Neural cell (in vitro differentiated cells): ENCODE results near the gene GALE. TPM values are rescaled to one million over a fixed set of nuclear protein-coding genes. Genes with fewer than 3 reads are reported as not detected.
A peak's percentile ranks its signal among the peaks of the same experiment; 100 is the strongest.

Experiments used
- H2AFZ ChIP-seq: fragments of 200-600, 300-800 bp; sonication (generic), shearing (Covaris generic); 2 replicates; pipeline ENCODE4 v1.6.0; 2014; ENCODE audit warnings: low read depth, mild to moderate bottlenecking, antibody characterized with exemption, low read length, moderate library complexity
- H3F3A ChIP-seq: fragments of 200-600 bp; shearing (Covaris generic); 2 replicates; pipeline ENCODE4 v1.6.1; 2016; ENCODE audit warnings: mild to moderate bottlenecking, moderate library complexity, mixed read lengths, antibody characterized with exemption, low read length; ENCODE audit not compliant: insufficient read depth, poor library complexity, severe bottlenecking
- H3K27ac ChIP-seq: fragments of 200-600, 300-800 bp; sonication (generic), shearing (Covaris generic); 2 replicates; pipeline ENCODE4 v1.5.1; 2014; ENCODE audit warnings: mild to moderate bottlenecking, low read length, moderate library complexity
- H3K27me3 ChIP-seq: fragments of 300-800, 200-600 bp; sonication (generic), shearing (Covaris generic); 2 replicates; pipeline ENCODE4 v1.6.0; 2014; ENCODE audit warnings: mild to moderate bottlenecking, low read depth, low read length, moderate library complexity; ENCODE audit not compliant: insufficient read depth
- H3K36me3 ChIP-seq: fragments of 300-800, 200-600 bp; sonication (generic), shearing (Covaris generic); 2 replicates; pipeline ENCODE4 v1.5.1; 2014; ENCODE audit warnings: mild to moderate bottlenecking, antibody characterized with exemption, low read length, moderate library complexity; ENCODE audit not compliant: insufficient read depth
- H3K4me2 ChIP-seq: fragments of 300-800, 200-600 bp; sonication (generic), shearing (Covaris generic); 2 replicates; pipeline ENCODE4 v1.6.0; 2014; ENCODE audit warnings: mild to moderate bottlenecking, low read length
- H3K4me3 ChIP-seq: fragments of 300-800, 200-600 bp; sonication (generic), shearing (Covaris generic); 2 replicates; pipeline ENCODE4 v1.5.1; 2014; ENCODE audit warnings: mild to moderate bottlenecking, low read length, moderate library complexity
- H3K79me2 ChIP-seq: fragments of 200-600 bp; shearing (Covaris generic); replicated peaks from 2 replicates; pipeline ENCODE4 v1.6.0; 2014; ENCODE audit warnings: mild to moderate bottlenecking, low read length, moderate library complexity; ENCODE audit not compliant: insufficient read depth
- H3K9ac ChIP-seq: fragments of 300-800, 200-600 bp; sonication (generic), shearing (Covaris generic); 2 replicates; pipeline ENCODE4 v1.6.1; 2016; ENCODE audit warnings: mild to moderate bottlenecking, low read length, mixed read lengths
- H3K9me2 ChIP-seq: fragments of 200-600 bp; shearing (Covaris generic); 2 replicates; pipeline ENCODE4 v1.6.1; 2016; ENCODE audit warnings: mild to moderate bottlenecking, low read length, mixed read lengths; ENCODE audit not compliant: insufficient read depth
- H3K9me3 ChIP-seq: fragments of 200-600, 300-800 bp; sonication (generic), shearing (Covaris generic); 2 replicates; pipeline ENCODE4 v1.6.1; 2016; ENCODE audit warnings: mild to moderate bottlenecking, mixed run types, low read length, moderate library complexity, mixed read lengths
- H4K20me1 ChIP-seq: fragments of 200-600 bp; shearing (Covaris generic); 2 replicates; pipeline ENCODE4 v1.6.1; 2016; ENCODE audit warnings: mild to moderate bottlenecking, mixed run types; ENCODE audit not compliant: insufficient read depth
- CTCF ChIP-seq: fragments of 450-650 bp; IDR thresholded peaks from 2 replicates; pipeline ENCODE4 v1.5.1; 2014; ENCODE audit warnings: antibody characterized with exemption, mild to moderate bottlenecking, moderate library complexity; ENCODE audit not compliant: poor library complexity, severe bottlenecking
- EP300 ChIP-seq: fragments of 450-650 bp; conservative IDR thresholded peaks from 2 replicates; pipeline ENCODE4 v1.6.1; 2014; ENCODE audit warnings: antibody characterized with exemption, mild to moderate bottlenecking, moderate library complexity; ENCODE audit not compliant: poor library complexity, severe bottlenecking
- EZH2 ChIP-seq: fragments of 200-600, 300-800 bp; shearing (Covaris generic), sonication (generic); IDR thresholded peaks from 2 replicates; pipeline ENCODE4 v1.6.1; 2014; ENCODE audit warnings: antibody characterized with exemption, low read length, borderline replicate concordance, mild to moderate bottlenecking; ENCODE audit not compliant: insufficient read depth, poor library complexity, severe bottlenecking
- MXI1 ChIP-seq: fragments of 450-650 bp; conservative IDR thresholded peaks from 2 replicates; pipeline ENCODE4 v1.6.1; 2014; ENCODE audit warnings: antibody characterized with exemption, mild to moderate bottlenecking; ENCODE audit not compliant: poor library complexity, severe bottlenecking
- POLR2AphosphoS5 ChIP-seq: IDR thresholded peaks from 2 replicates; pipeline ENCODE4 v1.6.1; 2012
- RAD21 ChIP-seq: fragments of 450-650 bp; conservative IDR thresholded peaks from 2 replicates; pipeline ENCODE4 v1.6.1; 2014; ENCODE audit warnings: antibody characterized with exemption, mild to moderate bottlenecking, moderate library complexity
- SMC3 ChIP-seq: fragments of 450-650 bp; conservative IDR thresholded peaks from 2 replicates; pipeline ENCODE4 v1.6.1; 2014; ENCODE audit warnings: antibody characterized with exemption, mild to moderate bottlenecking, moderate library complexity; ENCODE audit not compliant: poor library complexity
- TAF1 ChIP-seq: IDR thresholded peaks from 2 replicates; pipeline ENCODE4 v1.6.1; 2012; ENCODE audit warnings: low read depth
- polyA plus RNA-seq: library from polyadenylated mRNA; depleted of rRNA; stranded (reverse); fragments of >200 nt; gene quantifications from 2 replicates; pipeline ENCODE4 v1.2.3, GENCODE V29; 2014
- TF ChIP-seq, protein P1 (sequence below): IDR thresholded peaks from 2 replicates; pipeline ENCODE4 v1.6.1; 2012; ENCODE audit warnings: borderline replicate concordance

The GALE gene
- polyA plus RNA-seq, 1 donor from 2014 or later = 109 TPM

DNA sequence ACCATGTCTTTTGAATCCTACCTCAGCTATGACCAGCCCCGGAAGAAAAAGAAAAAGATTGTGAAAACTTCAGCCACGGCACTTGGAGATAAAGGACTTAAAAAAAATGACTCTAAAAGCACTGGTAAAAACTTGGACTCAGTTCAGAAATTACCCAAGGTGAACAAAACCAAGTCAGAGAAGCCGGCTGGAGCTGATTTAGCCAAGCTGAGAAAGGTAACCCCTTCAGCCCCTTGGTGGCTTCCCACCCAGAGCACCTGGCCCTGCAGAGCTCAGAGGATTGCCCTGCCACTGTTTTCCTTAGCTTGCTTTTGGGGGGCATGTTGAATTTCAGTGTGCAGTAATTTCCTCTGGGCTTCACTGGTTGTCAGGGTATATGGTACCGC is 48.7 kb downstream of the GALE start:
- H4K20me1 ChIP-seq = no peaks in the 10 kb centered on the region
- H2AFZ ChIP-seq = no peak overlapping the region
- H3K4me3 ChIP-seq = no peak overlapping the region
- H3K79me2 ChIP-seq = peaks cover 21% of the 10 kb centered on the region
- no peaks in the 10 kb centered on the region for H3F3A ChIP-seq
- no peaks in the 10 kb centered on the region for H3K9me3 ChIP-seq
- no peak overlapping the region for H3K9ac ChIP-seq
- peaks cover 12% of the 10 kb centered on the region for H3K36me3 ChIP-seq
- no peak overlapping the region for H3K4me2 ChIP-seq
- TF ChIP-seq MXI1 = no peak
- no peak for TF ChIP-seq TAF1
- TF ChIP-seq EP300 = no peak
- no peak for TF ChIP-seq POLR2AphosphoS5
- no peak for TF ChIP-seq RAD21
- TF ChIP-seq, protein P1, sequence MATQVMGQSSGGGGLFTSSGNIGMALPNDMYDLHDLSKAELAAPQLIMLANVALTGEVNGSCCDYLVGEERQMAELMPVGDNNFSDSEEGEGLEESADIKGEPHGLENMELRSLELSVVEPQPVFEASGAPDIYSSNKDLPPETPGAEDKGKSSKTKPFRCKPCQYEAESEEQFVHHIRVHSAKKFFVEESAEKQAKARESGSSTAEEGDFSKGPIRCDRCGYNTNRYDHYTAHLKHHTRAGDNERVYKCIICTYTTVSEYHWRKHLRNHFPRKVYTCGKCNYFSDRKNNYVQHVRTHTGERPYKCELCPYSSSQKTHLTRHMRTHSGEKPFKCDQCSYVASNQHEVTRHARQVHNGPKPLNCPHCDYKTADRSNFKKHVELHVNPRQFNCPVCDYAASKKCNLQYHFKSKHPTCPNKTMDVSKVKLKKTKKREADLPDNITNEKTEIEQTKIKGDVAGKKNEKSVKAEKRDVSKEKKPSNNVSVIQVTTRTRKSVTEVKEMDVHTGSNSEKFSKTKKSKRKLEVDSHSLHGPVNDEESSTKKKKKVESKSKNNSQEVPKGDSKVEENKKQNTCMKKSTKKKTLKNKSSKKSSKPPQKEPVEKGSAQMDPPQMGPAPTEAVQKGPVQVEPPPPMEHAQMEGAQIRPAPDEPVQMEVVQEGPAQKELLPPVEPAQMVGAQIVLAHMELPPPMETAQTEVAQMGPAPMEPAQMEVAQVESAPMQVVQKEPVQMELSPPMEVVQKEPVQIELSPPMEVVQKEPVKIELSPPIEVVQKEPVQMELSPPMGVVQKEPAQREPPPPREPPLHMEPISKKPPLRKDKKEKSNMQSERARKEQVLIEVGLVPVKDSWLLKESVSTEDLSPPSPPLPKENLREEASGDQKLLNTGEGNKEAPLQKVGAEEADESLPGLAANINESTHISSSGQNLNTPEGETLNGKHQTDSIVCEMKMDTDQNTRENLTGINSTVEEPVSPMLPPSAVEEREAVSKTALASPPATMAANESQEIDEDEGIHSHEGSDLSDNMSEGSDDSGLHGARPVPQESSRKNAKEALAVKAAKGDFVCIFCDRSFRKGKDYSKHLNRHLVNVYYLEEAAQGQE = no peak
- TF ChIP-seq EZH2 = no peak
- TF ChIP-seq CTCF = no peak
- no peak for TF ChIP-seq SMC3
- H3K9me2 ChIP-seq = no peaks in the 10 kb centered on the region
- H3K27ac ChIP-seq = no peak overlapping the region
- H3K27me3 ChIP-seq = no peaks in the 10 kb centered on the region

DNA sequence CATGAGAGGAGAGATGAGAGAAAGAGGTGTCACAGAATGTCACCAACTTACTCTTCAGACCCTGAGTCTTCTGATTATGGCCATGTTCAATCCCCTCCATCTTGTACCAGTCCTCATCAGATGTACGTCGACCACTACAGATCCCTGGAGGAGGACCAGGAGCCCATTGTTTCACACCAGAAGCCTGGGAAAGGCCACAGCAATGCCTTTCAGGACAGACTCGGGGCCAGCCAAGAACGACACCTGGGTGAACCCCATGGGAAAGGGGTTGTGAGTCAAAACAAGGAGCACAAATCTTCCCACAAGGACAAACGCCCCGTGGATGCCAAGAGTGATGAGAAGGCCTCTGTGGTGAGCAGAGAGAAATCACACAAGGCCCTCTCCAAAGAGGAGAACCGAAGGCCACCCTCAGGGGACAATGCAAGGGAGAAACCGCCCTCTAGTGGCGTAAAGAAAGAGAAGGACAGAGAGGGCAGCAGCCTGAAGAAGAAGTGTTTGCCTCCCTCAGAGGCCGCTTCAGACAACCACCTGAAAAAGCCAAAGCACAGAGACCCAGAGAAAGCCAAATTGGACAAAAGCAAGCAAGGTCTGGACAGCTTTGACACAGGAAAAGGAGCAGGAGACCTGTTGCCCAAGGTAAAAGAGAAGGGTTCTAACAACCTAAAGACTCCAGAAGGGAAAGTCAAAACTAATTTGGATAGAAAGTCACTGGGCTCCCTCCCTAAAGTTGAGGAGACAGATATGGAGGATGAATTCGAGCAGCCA is 49.3 kb downstream of the GALE start:
- H3K27me3 ChIP-seq = no peaks in the 10 kb centered on the region
- peaks cover 26% of the 10 kb centered on the region for H3K79me2 ChIP-seq
- peaks cover 11% of the 10 kb centered on the region for H3K36me3 ChIP-seq
- no peak overlapping the region for H3K27ac ChIP-seq
- H4K20me1 ChIP-seq = no peaks in the 10 kb centered on the region
- H3K9me2 ChIP-seq = no peaks in the 10 kb centered on the region
- H2AFZ ChIP-seq = no peak overlapping the region
- no peaks in the 10 kb centered on the region for H3K9me3 ChIP-seq
- H3F3A ChIP-seq = no peaks in the 10 kb centered on the region
- H3K4me2 ChIP-seq = no peak overlapping the region
- peak; percentile 12 for TF ChIP-seq RAD21
- TF ChIP-seq CTCF = peak; percentile 46
- TF ChIP-seq MXI1 = no peak
- no peak overlapping the region for H3K4me3 ChIP-seq
- H3K9ac ChIP-seq = no peak overlapping the region
